Endodermal cell (in vitro differentiated cells): ENCODE results near the gene TBC1D24. TPM values are rescaled to one million over a fixed set of nuclear protein-coding genes. Genes with fewer than 3 reads are reported as not detected.

Source experiments
- DNase-seq: peaks from one replicate; pipeline ENCODE4 v3.0.0-alpha.2; 2017
- H3K27ac ChIP-seq: 2 replicates; pipeline ENCODE4 v1.5.1; 2013; ENCODE audit warnings: mild to moderate bottlenecking, low read depth, low read length, moderate library complexity
- H3K27me3 ChIP-seq: 2 replicates; pipeline ENCODE4 v1.6.1; 2013; ENCODE audit warnings: mild to moderate bottlenecking, low read length, moderate library complexity; ENCODE audit not compliant: insufficient read depth, control insufficient read depth, poor library complexity, severe bottlenecking
- H3K36me3 ChIP-seq: 2 replicates; pipeline ENCODE4 v1.7.0; 2013; ENCODE audit warnings: mild to moderate bottlenecking, low read length, moderate library complexity; ENCODE audit not compliant: control insufficient read depth, insufficient read depth
- H3K4me1 ChIP-seq: one replicate; pipeline ENCODE4 v1.7.0; 2013; ENCODE audit warnings: low read length; ENCODE audit not compliant: control insufficient read depth, insufficient read depth
- H3K4me3 ChIP-seq: 2 replicates; pipeline ENCODE4 v1.5.1; 2013; ENCODE audit warnings: mild to moderate bottlenecking, low read length, moderate library complexity
- H3K9ac ChIP-seq: 2 replicates; pipeline ENCODE4 v1.6.1; 2013; ENCODE audit warnings: mild to moderate bottlenecking, low read length, moderate library complexity; ENCODE audit not compliant: poor library complexity, severe bottlenecking; ENCODE audit errors: extremely low read depth
- H3K9me3 ChIP-seq: 2 replicates; pipeline ENCODE4 v1.6.1; 2013; ENCODE audit warnings: mild to moderate bottlenecking, low read length, moderate library complexity; ENCODE audit not compliant: control insufficient read depth
- H3K27ac Mint-ChIP-seq: 2 replicates; pipeline ENCODE4 v1.8.0; 2020; ENCODE audit warnings: mixed read lengths
- H3K27me3 Mint-ChIP-seq: 2 replicates; pipeline ENCODE4 v1.8.0; 2021; ENCODE audit warnings: mild to moderate bottlenecking, mixed read lengths; ENCODE audit not compliant: insufficient read depth
- H3K36me3 Mint-ChIP-seq: 2 replicates; pipeline ENCODE4 v1.8.0; 2020; ENCODE audit warnings: low read depth, mixed read lengths
- H3K4me1 Mint-ChIP-seq: 2 replicates; pipeline ENCODE4 v1.8.0; 2020; ENCODE audit warnings: mixed read lengths
- H3K4me3 Mint-ChIP-seq: 2 replicates; pipeline ENCODE4 v1.8.0; 2020; ENCODE audit warnings: mild to moderate bottlenecking, moderate library complexity, mixed read lengths
- H3K9me3 Mint-ChIP-seq: 2 replicates; pipeline ENCODE4 v1.8.0; 2020; ENCODE audit warnings: mild to moderate bottlenecking, mixed read lengths
- WGBS, 2 experiments: methylation state at CpG; one replicate each; pipeline versions ENCODE4 v1.1.5 to v1.1.7; 2013; ENCODE audit warnings: missing lambda C conversion rate in 2 of 2, mixed read lengths in 1 of 2; ENCODE audit not compliant: insufficient coverage in 1 of 2, insufficient read length in 1 of 2; 5-methylcytosine and 5-hydroxymethylcytosine counted together
- total RNA-seq, 2 donors: library from RNA; stranded (reverse); fragmentation: NEBNext Ultra II Directional in 1 of 2; extraction: Animal tissue kit (Norgen Biotek cat#: 25700) in 1 of 2; gene quantifications; 2 replicates in 1 of 2; 3 replicates in 1 of 2; pipeline ENCODE4 v1.2.1, GENCODE V29; 2021
- TF ChIP-seq, protein P1 (sequence below): fragments of 200-600 bp; sonication (generic); conservative IDR thresholded peaks from 2 replicates; pipeline ENCODE4 v1.5.0; 2021; ENCODE audit warnings: antibody characterized with exemption, mild to moderate bottlenecking

Gene TBC1D24
- total RNA-seq, 2 donors from 2014 or later = 15.7 to 19.4 TPM

DNA sequence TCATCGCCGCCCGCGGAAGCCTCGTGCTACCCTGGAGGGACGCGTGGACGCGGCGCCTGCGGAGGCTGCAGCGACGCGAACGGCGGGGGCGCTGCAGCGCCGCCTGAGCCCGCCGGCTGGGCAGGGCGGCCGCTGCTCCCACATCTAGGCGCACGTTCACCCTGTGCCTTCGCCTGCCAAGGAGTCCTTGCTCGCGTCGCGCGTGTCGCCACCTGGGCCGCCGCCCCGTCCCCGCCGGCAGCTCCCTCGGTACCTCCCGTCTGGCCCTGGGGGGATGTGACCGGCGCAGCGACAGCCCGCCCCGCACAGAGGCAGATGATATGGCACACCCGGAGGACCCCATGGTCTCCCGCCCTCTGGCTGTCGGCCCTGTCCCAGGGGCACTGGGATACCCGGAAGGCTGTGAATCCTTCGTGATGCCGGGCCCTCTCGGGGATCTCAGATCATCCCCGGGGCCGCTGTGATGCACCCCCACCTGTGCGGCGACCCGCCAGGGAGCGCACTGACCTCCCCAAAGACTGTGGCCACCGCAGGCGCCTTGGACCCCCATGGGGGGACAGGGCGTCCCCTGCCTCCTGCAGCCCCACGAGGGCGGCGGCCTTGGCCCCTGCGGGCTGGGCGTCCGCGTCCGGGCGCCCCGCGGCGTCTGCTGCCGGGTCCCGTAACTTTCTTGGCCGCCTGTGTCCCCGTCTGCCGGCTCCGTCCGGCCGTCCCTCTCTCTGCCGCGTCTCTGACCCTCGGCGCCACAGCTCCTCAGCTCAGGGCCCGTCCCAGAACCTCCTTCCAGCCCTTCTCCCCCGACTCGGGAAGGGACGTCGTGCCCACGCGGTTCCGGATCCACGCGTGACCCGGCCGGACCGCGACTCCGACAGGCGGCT is 689 bp upstream of the TBC1D24 start:
- 0 to 2% methylated on average over 24 to 100 of the region's 100 CpGs for WGBS, 2 experiments
- no peaks in the 10 kb centered on the region for H3K36me3 Mint-ChIP-seq
- H3K27me3 Mint-ChIP-seq = peaks cover 45% of the 10 kb centered on the region
- peaks cover 6% of the 10 kb centered on the region for H3K4me1 Mint-ChIP-seq
- peak overlapping the region; percentile 63 for H3K4me3 Mint-ChIP-seq
- H3K27ac Mint-ChIP-seq = no peak overlapping the region
- TF ChIP-seq, protein P1, sequence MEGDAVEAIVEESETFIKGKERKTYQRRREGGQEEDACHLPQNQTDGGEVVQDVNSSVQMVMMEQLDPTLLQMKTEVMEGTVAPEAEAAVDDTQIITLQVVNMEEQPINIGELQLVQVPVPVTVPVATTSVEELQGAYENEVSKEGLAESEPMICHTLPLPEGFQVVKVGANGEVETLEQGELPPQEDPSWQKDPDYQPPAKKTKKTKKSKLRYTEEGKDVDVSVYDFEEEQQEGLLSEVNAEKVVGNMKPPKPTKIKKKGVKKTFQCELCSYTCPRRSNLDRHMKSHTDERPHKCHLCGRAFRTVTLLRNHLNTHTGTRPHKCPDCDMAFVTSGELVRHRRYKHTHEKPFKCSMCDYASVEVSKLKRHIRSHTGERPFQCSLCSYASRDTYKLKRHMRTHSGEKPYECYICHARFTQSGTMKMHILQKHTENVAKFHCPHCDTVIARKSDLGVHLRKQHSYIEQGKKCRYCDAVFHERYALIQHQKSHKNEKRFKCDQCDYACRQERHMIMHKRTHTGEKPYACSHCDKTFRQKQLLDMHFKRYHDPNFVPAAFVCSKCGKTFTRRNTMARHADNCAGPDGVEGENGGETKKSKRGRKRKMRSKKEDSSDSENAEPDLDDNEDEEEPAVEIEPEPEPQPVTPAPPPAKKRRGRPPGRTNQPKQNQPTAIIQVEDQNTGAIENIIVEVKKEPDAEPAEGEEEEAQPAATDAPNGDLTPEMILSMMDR = peak; percentile 56
- peak; percentile 76 for DNase-seq
- Histone ChIP-seq H3K27me3 (peaks cover 43% of the 10 kb centered on the region), H3K36me3 (no peaks in the 10 kb centered on the region), H3K4me1 (peaks cover 7% of the 10 kb centered on the region), H3K27ac (no peak overlapping the region), H3K4me3 (peak overlapping the region; percentile 86), H3K9me3 (no peaks in the 10 kb centered on the region), H3K9ac (peak overlapping the region; percentile 69)
- no peaks in the 10 kb centered on the region for H3K9me3 Mint-ChIP-seq

GRCh38 chr16:2475413-2476344 is 752 bp downstream of the TBC1D24 start:
- H3K27ac Mint-ChIP-seq = no peak overlapping the region
- H3K4me3 Mint-ChIP-seq = peak overlapping the region; percentile 63
- H3K9ac ChIP-seq = no peak overlapping the region
- no peaks in the 10 kb centered on the region for H3K9me3 ChIP-seq
- H3K36me3 ChIP-seq = no peaks in the 10 kb centered on the region
- H3K9me3 Mint-ChIP-seq = no peaks in the 10 kb centered on the region
- peak overlapping the region; percentile 77 for H3K4me3 ChIP-seq
- no peaks in the 10 kb centered on the region for H3K36me3 Mint-ChIP-seq
- TF ChIP-seq, protein P1 = no peak
- 15 to 26% methylated on average over 28 to 55 of the region's 55 CpGs for WGBS, 2 experiments
- peak; percentile 76 for DNase-seq
- peaks cover 31% of the 10 kb centered on the region for H3K27me3 Mint-ChIP-seq
- H3K4me1 Mint-ChIP-seq = peaks cover 2% of the 10 kb centered on the region
- H3K27ac ChIP-seq = no peak overlapping the region
- peaks cover 3% of the 10 kb centered on the region for H3K4me1 ChIP-seq
- H3K27me3 ChIP-seq = peaks cover 31% of the 10 kb centered on the region

- TF ChIP-seq, protein P1 = no peak
- Mint-ChIP-seq H3K27me3 (peaks cover 30% of the 10 kb centered on the region), H3K27ac (no peak overlapping the region), H3K4me1 (peaks cover 2% of the 10 kb centered on the region), H3K4me3 (peak overlapping the region; percentile 63), H3K36me3 (no peaks in the 10 kb centered on the region), H3K9me3 (no peaks in the 10 kb centered on the region)
- no peak overlapping the region for H3K9ac ChIP-seq
- peak overlapping the region; percentile 77 for H3K4me3 ChIP-seq
- WGBS, 2 experiments = 93 to 98% methylated on average over 7 to 9 of the region's 9 CpGs
- no peaks in the 10 kb centered on the region for H3K9me3 ChIP-seq
- H3K4me1 ChIP-seq = peaks cover 3% of the 10 kb centered on the region
- DNase-seq = no peak
- H3K36me3 ChIP-seq = no peaks in the 10 kb centered on the region
- H3K27ac ChIP-seq = no peak overlapping the region
- H3K27me3 ChIP-seq = peaks cover 30% of the 10 kb centered on the region
Measured at GRCh38 chr16:2476345-2476720, 1.4 kb downstream of the TBC1D24 start.
